WI38 (cell line): ENCODE measurements around the gene SBSN.

ENCODE experiments used
- H3K4me3 ChIP-seq: 2 replicates; pipeline ENCODE4 v1.5.1; 2011; ENCODE audit warnings: low read depth, mild to moderate bottlenecking, control low read depth, low read length
- TF ChIP-seq, protein P1 (sequence below): IDR thresholded peaks from 2 replicates; pipeline ENCODE4 v1.5.1; 2012; ENCODE audit warnings: low read depth, mild to moderate bottlenecking, control low read depth, low read length

The SBSN gene

DNA sequence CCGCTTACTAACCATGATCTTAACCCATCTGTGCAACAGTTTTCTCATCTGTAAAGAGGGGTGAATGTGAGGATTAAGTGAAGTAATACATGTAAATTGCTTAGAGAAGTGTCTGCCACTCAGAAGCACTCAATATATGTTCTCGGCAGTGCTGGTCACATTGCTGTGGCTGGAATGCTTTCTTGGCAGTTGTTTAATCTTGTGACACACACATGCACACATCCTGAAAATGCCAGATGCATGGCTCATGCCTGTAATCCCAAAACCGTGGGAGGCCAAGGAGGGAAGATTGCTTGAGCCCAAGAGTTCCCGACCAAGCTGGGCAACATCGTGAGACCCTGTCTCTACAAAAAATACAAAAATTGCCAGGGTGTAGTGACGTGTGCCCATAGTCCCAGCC, 9.8 kb downstream of the SBSN start:
- H3K4me3 ChIP-seq: no peak overlapping the region
- TF ChIP-seq, protein P1, sequence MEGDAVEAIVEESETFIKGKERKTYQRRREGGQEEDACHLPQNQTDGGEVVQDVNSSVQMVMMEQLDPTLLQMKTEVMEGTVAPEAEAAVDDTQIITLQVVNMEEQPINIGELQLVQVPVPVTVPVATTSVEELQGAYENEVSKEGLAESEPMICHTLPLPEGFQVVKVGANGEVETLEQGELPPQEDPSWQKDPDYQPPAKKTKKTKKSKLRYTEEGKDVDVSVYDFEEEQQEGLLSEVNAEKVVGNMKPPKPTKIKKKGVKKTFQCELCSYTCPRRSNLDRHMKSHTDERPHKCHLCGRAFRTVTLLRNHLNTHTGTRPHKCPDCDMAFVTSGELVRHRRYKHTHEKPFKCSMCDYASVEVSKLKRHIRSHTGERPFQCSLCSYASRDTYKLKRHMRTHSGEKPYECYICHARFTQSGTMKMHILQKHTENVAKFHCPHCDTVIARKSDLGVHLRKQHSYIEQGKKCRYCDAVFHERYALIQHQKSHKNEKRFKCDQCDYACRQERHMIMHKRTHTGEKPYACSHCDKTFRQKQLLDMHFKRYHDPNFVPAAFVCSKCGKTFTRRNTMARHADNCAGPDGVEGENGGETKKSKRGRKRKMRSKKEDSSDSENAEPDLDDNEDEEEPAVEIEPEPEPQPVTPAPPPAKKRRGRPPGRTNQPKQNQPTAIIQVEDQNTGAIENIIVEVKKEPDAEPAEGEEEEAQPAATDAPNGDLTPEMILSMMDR: no peak

DNA sequence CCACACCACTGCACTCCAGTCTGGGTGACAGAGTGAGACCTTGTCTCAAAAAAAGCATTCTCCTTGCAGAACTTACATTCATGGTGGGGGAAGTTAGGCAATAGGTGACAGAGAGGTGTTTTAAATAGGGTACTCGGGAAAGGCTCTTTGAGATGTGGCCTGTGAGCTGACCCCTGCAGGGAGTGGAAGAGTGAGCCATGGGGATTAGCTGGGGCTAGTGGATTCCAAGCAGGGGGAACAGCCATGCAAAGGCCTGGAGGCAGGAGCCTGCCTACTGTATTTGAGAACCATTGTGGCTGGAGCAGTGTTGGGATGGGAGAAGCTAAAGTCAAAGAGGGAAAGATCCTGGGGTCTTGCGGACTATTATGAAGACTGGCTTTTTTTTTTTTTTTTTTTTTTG, 10.8 kb downstream of the SBSN start:
- TF ChIP-seq, protein P1: no peak

DNA sequence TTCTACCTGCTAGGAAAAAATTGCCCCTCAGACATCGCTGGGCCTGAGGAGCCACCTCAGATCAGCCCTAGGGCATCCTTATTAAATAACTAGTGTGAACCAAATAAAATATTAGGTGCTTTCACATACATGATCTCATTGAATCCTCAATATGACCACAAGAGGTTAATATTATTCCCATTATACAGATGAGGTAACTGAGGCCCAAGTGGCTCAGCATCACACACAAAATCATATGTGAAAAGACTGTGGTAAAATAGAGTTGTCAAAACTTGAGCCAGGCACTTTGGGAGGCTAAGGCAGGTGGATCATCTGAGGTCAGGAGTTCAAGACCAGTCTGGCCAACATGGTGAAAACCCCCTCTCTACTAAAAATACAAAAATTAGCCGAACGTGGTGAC, 11.8 kb downstream of the SBSN start:
- TF ChIP-seq, protein P1: no peak
- H3K4me3 ChIP-seq: no peak overlapping the region

More for the DNA sequence above, 10.8 kb downstream of the SBSN start:
- H3K4me3 ChIP-seq: no peak overlapping the region

DNA sequence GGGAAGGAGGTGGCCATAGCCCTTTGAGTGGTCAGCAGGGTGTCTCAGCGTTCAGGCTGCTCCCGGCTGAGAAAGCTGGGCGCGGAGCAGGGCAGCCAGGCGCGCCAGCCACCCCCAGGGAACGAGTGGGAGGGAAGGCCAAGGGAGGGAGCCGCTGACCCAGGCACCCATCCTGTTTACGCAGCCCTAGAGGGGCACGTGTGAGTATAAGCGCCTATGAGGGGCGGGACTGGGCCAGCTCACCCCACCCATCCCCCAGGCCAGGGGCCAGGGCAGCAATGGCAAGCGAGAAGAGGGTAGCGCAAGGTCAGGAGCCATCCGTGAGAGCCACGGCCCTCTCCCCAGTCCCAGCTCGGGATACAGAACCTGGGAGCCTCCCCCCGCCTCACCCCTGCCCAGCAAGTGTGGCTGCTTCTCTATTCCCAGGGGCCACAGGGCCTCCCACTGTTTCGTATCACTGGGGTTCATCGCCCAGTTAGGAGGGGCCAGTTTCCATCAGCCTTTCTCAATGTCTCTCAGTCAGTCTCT, 13.8 kb downstream of the SBSN start:
- TF ChIP-seq, protein P1: no peak
- no peak overlapping the region for H3K4me3 ChIP-seq

DNA sequence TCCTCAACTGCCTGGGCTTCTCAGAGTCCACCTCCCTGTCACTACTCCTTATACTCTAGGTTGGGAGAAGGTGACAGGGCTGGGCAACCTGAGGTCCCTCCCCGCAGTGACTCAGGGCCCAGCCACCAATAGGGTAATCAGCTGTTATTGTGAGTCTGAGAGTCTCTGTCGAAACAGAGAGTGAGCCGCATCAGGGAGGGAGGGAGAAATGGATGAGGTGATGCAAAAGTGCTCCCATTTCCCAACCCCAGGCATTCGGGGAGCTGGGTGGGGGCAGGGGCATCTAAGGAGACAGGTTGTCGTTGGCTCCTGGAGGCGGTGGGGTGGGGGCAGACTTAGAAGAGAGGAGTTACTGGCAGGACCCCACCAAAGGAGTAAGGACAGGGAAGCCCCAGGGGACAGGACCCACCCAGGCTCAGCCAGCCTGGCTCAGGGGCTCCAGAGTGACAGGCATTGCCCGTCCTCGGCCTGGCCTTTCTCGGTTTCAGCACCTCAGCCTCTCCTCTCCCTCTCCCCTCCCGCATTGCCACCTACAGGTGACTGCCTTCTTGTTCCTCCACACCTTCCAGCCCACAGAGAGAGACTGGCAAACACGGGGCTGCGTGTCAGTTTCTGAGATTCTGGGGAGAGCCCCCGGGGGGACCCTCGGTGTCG, 14.4 kb downstream of the SBSN start, which contains the start of gene DMKN:
Gene DMKN, minus strand, starts transcription at position 22 of the 654 bp plus-strand sequence. CDS start 174 bp downstream, outside the sequence.
- TF ChIP-seq, protein P1: no peak
- H3K4me3 ChIP-seq: no peak within 1 kb of the TSS

DNA sequence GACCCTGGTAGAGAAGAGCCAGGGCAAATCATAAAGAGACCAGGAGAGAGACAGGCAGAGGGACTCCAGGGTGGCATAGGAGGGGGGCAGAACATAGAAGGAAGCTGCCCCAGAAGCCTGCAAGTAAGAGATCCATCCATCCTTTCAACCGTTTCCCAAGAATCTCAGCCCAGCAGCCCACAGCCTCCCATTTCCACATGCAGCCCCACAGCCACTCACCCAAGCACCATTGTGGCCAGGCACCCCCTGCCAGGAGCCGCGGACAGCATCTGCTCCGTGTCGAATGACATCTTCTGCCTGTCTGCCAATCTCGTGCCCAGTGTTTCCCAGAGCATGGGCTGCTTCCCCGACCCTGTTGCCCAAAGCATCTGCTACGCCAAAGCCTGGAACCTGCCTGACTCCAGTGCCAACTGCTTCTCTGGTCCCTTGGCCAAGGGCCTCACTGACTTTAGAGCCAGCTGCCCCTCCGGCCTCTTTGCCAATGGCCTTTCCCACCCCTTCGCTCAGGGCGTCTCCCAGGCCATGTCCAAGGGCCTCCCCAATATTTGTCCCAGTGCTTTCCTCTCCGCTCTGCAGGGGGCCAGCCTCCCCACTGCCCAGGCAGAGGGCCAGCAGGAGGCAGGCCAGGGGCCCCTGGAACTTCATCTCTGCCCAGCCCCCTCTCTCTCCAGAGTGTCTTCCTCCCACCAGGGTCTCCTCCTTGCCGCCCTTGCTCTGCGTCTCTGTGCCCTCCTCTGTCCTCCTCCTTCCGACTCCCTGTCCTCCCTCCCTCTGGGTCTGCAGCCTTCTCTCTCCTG, 15.1 kb downstream of the SBSN start:
- TF ChIP-seq, protein P1: no peak
- no peak overlapping the region for H3K4me3 ChIP-seq

DNA sequence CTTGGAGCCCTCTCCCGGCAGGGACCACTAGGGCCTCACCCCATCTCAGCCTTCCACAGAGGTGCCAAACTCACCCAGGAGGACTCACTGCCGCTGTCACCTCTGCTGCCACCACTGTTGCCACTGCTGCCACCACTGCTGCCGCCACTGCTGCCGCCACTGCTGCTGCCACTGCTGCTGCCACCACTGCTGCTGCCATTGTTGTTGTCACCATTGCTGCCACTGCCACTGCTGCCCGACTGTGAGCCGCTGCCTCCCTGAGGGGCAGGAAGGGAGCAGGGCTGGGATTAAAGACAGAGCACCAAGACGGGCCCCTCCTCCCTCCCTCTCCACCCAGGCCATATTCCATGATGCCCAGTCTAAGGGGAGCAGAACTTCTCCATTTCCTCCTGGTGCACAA, 16.8 kb downstream of the SBSN start:
- no peak overlapping the region for H3K4me3 ChIP-seq
- TF ChIP-seq, protein P1: no peak
